CD4-positive, CD25-positive, alpha-beta regulatory T cell (primary cell): ENCODE measurements around the gene WFDC2. TPM values are rescaled to one million over a fixed set of nuclear protein-coding genes. Genes with fewer than 3 reads are reported as not detected.
A peak's percentile ranks its signal among the peaks of the same experiment; 100 is the strongest.

Experiments used
- ATAC-seq, 2 donors: fragments of 150-1000 bp; cut with Tn5 transposase; one replicate each; pipeline ENCODE4 v1.10.0; 2021; ENCODE audit warnings: low read depth in 2 of 2, moderate number of reproducible peaks in 2 of 2, moderate library complexity in 1 of 2
- DNase-seq, 3 donors: peaks; one replicate each; pipeline versions ENCODE4 v3.0.0 to v3.0.0-alpha.2; 2012 to 2022; ENCODE audit warnings: mixed read lengths in 1 of 3
- H3K27ac ChIP-seq: one replicate; pipeline ENCODE4 v1.7.0; 2013; ENCODE audit warnings: mild to moderate bottlenecking, low read length; ENCODE audit not compliant: insufficient read depth, poor library complexity, severe bottlenecking
- H3K27me3 ChIP-seq: one replicate; pipeline ENCODE4 v1.7.0; 2013; ENCODE audit warnings: low read length; ENCODE audit not compliant: control insufficient read depth, insufficient read depth
- H3K36me3 ChIP-seq: one replicate; pipeline ENCODE4 v1.7.0; 2013; ENCODE audit warnings: mild to moderate bottlenecking, low read length, moderate library complexity; ENCODE audit not compliant: control insufficient read depth, insufficient read depth
- H3K4me1 ChIP-seq: 2 replicates; pipeline ENCODE4 v1.7.0; 2013; ENCODE audit warnings: mild to moderate bottlenecking, low read length; ENCODE audit not compliant: insufficient read depth, control insufficient read depth, poor library complexity, severe bottlenecking
- H3K4me3 ChIP-seq: one replicate; pipeline ENCODE4 v1.7.0; 2013; ENCODE audit warnings: low read depth, mild to moderate bottlenecking, low read length, moderate library complexity
- H3K9me3 ChIP-seq, 2 experiments: 1 replicate in 1 of 2; 2 replicates in 1 of 2; pipeline ENCODE4 v1.7.0; 2013; ENCODE audit warnings: low read length in 2 of 2, mild to moderate bottlenecking in 1 of 2, moderate library complexity in 1 of 2; ENCODE audit not compliant: control insufficient read depth in 2 of 2
- H3K27ac Mint-ChIP-seq, 3 donors: one replicate each; pipeline ENCODE4 v1.8.0; 2020 to 2022; ENCODE audit warnings: mild to moderate bottlenecking in 3 of 3, mixed read lengths in 3 of 3, moderate library complexity in 2 of 3
- H3K27me3 Mint-ChIP-seq: one replicate; pipeline ENCODE4 v1.8.0; 2022; ENCODE audit warnings: mild to moderate bottlenecking, mixed read lengths
- H3K36me3 Mint-ChIP-seq: one replicate; pipeline ENCODE4 v1.8.0; 2020; ENCODE audit warnings: mixed read lengths
- H3K4me1 Mint-ChIP-seq, 4 donors: one replicate each; pipeline ENCODE4 v1.8.0; 2020 to 2022; ENCODE audit warnings: mixed read lengths in 4 of 4, mild to moderate bottlenecking in 1 of 4
- H3K4me3 Mint-ChIP-seq, 4 donors: one replicate each; pipeline ENCODE4 v1.8.0; 2020 to 2022; ENCODE audit warnings: mild to moderate bottlenecking in 4 of 4, mixed read lengths in 4 of 4, moderate library complexity in 3 of 4
- H3K9me3 Mint-ChIP-seq, 7 donors: one replicate each; pipeline ENCODE4 v1.8.0; 2020 to 2022; ENCODE audit warnings: mixed read lengths in 7 of 7, mild to moderate bottlenecking in 3 of 7, moderate library complexity in 2 of 7
- polyA plus RNA-seq, 4 donors: library from polyadenylated mRNA; unstranded; fragments of 300-500 nt; fragmentation: Illumina TruSeq; gene quantifications; one replicate each; pipeline ENCODE4 v1.2.3, GENCODE V29; 2021
- total RNA-seq: library from RNA; stranded (reverse); gene quantifications from one replicate; pipeline ENCODE4 v1.2.3, GENCODE V29; 2022

WFDC2 gene
- total and polyA plus RNA-seq, 5 donors from 2014 or later = not detected

- Histone ChIP-seq H3K4me1 (peaks cover 9% of the 10 kb centered on the region), H3K9me3 (no peaks in the 10 kb centered on the region), H3K36me3 (no peaks in the 10 kb centered on the region), H3K27me3 (no peaks in the 10 kb centered on the region), H3K27ac (no peak overlapping the region), H3K4me3 (no peak overlapping the region)
- peaks cover 5% of the 10 kb centered on the region for H3K36me3 Mint-ChIP-seq
- no peak overlapping the region for H3K4me3 Mint-ChIP-seq
- H3K27ac Mint-ChIP-seq = no peak overlapping the region
- no peaks in the 10 kb centered on the region for H3K27me3 Mint-ChIP-seq
- ATAC-seq = peak in 1 of 2 donors; percentile 69
- no peaks in the 10 kb centered on the region for H3K9me3 Mint-ChIP-seq
- peak in 2 of 3 donors; percentile 19 to 73 for DNase-seq
- peaks cover 0 to 24% (median 13%) of the 10 kb centered on the region in 4 donors for H3K4me1 Mint-ChIP-seq
Measured at GRCh38 chr20:45444050-45444449, 25.5 kb upstream of the WFDC2 start.

GRCh38 chr20:45445805-45446562 is 23.6 kb upstream of the WFDC2 start:
- Mint-ChIP-seq H3K27ac (no peak overlapping the region), H3K4me1 (peaks cover 0 to 24% (median 13%) of the 10 kb centered on the region in 4 donors), H3K9me3 (no peaks in the 10 kb centered on the region), H3K27me3 (peaks cover under 1% of the 10 kb centered on the region), H3K36me3 (peaks cover 5% of the 10 kb centered on the region), H3K4me3 (no peak overlapping the region)
- H3K9me3 ChIP-seq = no peaks in the 10 kb centered on the region
- peaks cover 9% of the 10 kb centered on the region for H3K4me1 ChIP-seq
- ATAC-seq (no peak), DNase-seq (peak in 1 of 3 donors; percentile 34)
- no peak overlapping the region for H3K27ac ChIP-seq
- no peak overlapping the region for H3K4me3 ChIP-seq
- H3K36me3 ChIP-seq = no peaks in the 10 kb centered on the region
- H3K27me3 ChIP-seq = no peaks in the 10 kb centered on the region

- Mint-ChIP-seq H3K4me1 (peaks cover 0 to 24% (median 13%) of the 10 kb centered on the region in 4 donors), H3K27me3 (peaks cover 5% of the 10 kb centered on the region), H3K36me3 (peaks cover 5% of the 10 kb centered on the region), H3K9me3 (no peaks in the 10 kb centered on the region), H3K4me3 (no peak overlapping the region), H3K27ac (no peak overlapping the region)
- no peak for DNase-seq
- no peak overlapping the region for H3K27ac ChIP-seq
- H3K4me3 ChIP-seq = no peak overlapping the region
- no peaks in the 10 kb centered on the region for H3K27me3 ChIP-seq
- H3K4me1 ChIP-seq = peaks cover 9% of the 10 kb centered on the region
- no peak for ATAC-seq
- H3K36me3 ChIP-seq = no peaks in the 10 kb centered on the region
- no peaks in the 10 kb centered on the region for H3K9me3 ChIP-seq
Measured at GRCh38 chr20:45448270-45448669, 21.3 kb upstream of the WFDC2 start.

GRCh38 chr20:45449528-45449927 is 20.0 kb upstream of the WFDC2 start:
- Histone ChIP-seq H3K27me3 (no peaks in the 10 kb centered on the region), H3K9me3 (no peaks in the 10 kb centered on the region), H3K27ac (no peak overlapping the region), H3K4me3 (no peak overlapping the region), H3K4me1 (no peaks in the 10 kb centered on the region), H3K36me3 (no peaks in the 10 kb centered on the region)
- Mint-ChIP-seq H3K27me3 (peaks cover 5% of the 10 kb centered on the region), H3K4me1 (peaks cover 0 to 14% (median 2%) of the 10 kb centered on the region in 4 donors), H3K36me3 (peaks cover 5% of the 10 kb centered on the region), H3K9me3 (no peaks in the 10 kb centered on the region), H3K27ac (no peak overlapping the region), H3K4me3 (no peak overlapping the region)
- no peak for ATAC-seq
- no peak for DNase-seq

- Mint-ChIP-seq H3K27ac (no peak overlapping the region), H3K4me1 (peaks cover 0 to 8% (median 0%) of the 10 kb centered on the region in 4 donors), H3K4me3 (no peak overlapping the region), H3K36me3 (peaks cover 5% of the 10 kb centered on the region), H3K27me3 (peaks cover 5% of the 10 kb centered on the region), H3K9me3 (no peaks in the 10 kb centered on the region)
- Histone ChIP-seq H3K4me3 (no peak overlapping the region), H3K4me1 (no peaks in the 10 kb centered on the region), H3K27ac (no peak overlapping the region), H3K36me3 (no peaks in the 10 kb centered on the region), H3K27me3 (no peaks in the 10 kb centered on the region), H3K9me3 (no peaks in the 10 kb centered on the region)
- ATAC-seq = peak in 1 of 2 donors; percentile 40
- DNase-seq = peak in 2 of 3 donors; percentile 47 to 61
Measured at GRCh38 chr20:45450097-45450818, 19.3 kb upstream of the WFDC2 start.

GRCh38 chr20:45452238-45452637 is 17.3 kb upstream of the WFDC2 start:
- Histone ChIP-seq H3K27ac (no peak overlapping the region), H3K4me1 (no peaks in the 10 kb centered on the region), H3K9me3 (no peaks in the 10 kb centered on the region), H3K36me3 (no peaks in the 10 kb centered on the region), H3K27me3 (no peaks in the 10 kb centered on the region), H3K4me3 (no peak overlapping the region)
- Mint-ChIP-seq H3K36me3 (peaks cover 10% of the 10 kb centered on the region), H3K4me3 (no peak overlapping the region), H3K27ac (no peak overlapping the region), H3K27me3 (peaks cover 5% of the 10 kb centered on the region), H3K9me3 (no peaks in the 10 kb centered on the region), H3K4me1 (no peaks in the 10 kb centered on the region)
- DNase-seq (no peak), ATAC-seq (no peak)

- DNase-seq = no peak
- Mint-ChIP-seq H3K27me3 (peaks cover 5% of the 10 kb centered on the region), H3K9me3 (peaks cover 0 to 2% (median 0%) of the 10 kb centered on the region in 7 donors), H3K27ac (peak overlapping the region in 1 of 3 donors; percentile 36), H3K4me3 (no peak overlapping the region), H3K36me3 (peaks cover 8% of the 10 kb centered on the region), H3K4me1 (no peaks in the 10 kb centered on the region)
- no peak overlapping the region for H3K27ac ChIP-seq
- no peaks in the 10 kb centered on the region for H3K27me3 ChIP-seq
- H3K4me1 ChIP-seq = no peaks in the 10 kb centered on the region
- H3K4me3 ChIP-seq = no peak overlapping the region
- no peaks in the 10 kb centered on the region for H3K9me3 ChIP-seq
- ATAC-seq = no peak
- H3K36me3 ChIP-seq = no peaks in the 10 kb centered on the region
Measured at GRCh38 chr20:45452772-45453691, 16.5 kb upstream of the WFDC2 start.
